Glomerular endothelial cell (primary cell): ENCODE results near the gene CCM2L. TPM values are rescaled to one million over a fixed set of nuclear protein-coding genes. Genes with fewer than 3 reads are reported as not detected.
A peak's percentile ranks its signal among the peaks of the same experiment; 100 is the strongest.

Experiments
- DNase-seq: peaks from one replicate; pipeline ENCODE4 v3.0.0-alpha.2; 2011; ENCODE audit warnings: low read depth, low spot score; ENCODE audit errors: extremely low read depth
- total RNA-seq: library from RNA; depleted of rRNA; stranded (reverse); fragments of >200 nt; gene quantifications from 2 replicates; pipeline ENCODE4 v1.2.3, GENCODE V29; 2015

CCM2L gene
- total RNA-seq, 1 donor from 2014 or later = 29.1 TPM

DNA sequence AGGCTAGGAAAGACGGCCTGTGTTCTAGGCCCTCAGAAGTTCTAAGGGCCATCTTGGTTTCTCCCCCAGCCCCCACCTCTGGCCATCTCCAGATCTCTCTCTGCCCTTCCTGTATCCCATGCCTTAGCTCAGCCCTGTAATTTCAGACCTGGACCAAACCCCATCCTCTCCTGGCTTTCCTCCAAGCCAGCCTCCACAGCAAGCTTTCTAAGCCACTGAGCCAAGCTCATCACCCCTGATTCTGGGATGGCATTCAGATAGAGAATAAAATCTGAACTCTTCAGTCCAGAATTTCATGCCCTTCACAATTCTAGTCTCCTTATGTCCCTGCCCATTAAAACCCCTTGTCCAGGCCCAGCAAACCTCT lies 18.9 kb upstream of the CCM2L start:
- DNase-seq = no peak

GRCh38 chr20:31992086-31992485 lies 18.2 kb upstream of the CCM2L start:
- DNase-seq = no peak

DNA sequence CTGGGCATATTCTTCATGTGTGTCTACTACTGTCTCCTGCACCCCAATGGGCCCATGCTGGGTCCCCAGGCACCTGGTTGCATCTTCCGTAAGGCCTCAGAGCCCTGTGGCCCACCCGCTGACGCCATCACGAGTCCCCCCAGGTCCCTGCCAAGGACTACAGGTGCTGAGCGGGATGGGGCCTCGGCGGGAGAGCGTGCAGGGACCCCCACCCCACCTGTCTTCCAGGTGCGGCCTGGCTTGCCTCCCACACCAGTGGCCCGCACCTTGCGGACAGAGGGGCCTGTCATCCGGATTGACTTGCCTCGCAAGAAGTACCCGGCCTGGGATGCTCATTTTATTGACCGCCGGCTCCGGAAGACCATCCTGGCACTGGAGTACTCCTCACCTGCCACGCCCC lies 13.2 kb upstream of the CCM2L start:
- DNase-seq = no peak

GRCh38 chr20:31998246-31998645 lies 12.0 kb upstream of the CCM2L start:
- no peak for DNase-seq

GRCh38 chr20:32003325-32003724 lies 6.9 kb upstream of the CCM2L start:
- no peak for DNase-seq

GRCh38 chr20:32004963-32005362 lies 5.3 kb upstream of the CCM2L start:
- DNase-seq = no peak

DNA sequence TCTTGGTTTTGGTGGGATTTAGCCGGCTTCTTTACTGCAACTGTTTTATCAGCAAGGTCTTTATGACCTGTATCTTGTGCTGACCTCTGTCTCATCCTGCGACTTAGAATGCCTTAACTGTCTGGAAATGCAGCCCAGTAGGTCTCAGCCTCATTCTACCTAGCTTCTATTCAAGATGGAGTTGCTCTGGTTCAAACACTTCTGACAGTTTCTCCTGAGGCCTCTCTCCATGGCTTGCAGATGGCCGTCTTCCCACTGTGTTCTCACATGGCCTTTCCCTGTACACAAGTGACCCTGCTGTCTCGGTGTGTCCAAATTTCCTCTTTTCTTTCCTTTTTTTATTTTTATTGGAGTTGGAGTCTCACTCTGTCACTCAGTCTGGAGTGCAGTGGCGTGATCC lies 4.2 kb upstream of the CCM2L start:
- no peak for DNase-seq

GRCh38 chr20:32006841-32007786 lies 3.1 kb upstream of the CCM2L start:
- no peak for DNase-seq

DNA sequence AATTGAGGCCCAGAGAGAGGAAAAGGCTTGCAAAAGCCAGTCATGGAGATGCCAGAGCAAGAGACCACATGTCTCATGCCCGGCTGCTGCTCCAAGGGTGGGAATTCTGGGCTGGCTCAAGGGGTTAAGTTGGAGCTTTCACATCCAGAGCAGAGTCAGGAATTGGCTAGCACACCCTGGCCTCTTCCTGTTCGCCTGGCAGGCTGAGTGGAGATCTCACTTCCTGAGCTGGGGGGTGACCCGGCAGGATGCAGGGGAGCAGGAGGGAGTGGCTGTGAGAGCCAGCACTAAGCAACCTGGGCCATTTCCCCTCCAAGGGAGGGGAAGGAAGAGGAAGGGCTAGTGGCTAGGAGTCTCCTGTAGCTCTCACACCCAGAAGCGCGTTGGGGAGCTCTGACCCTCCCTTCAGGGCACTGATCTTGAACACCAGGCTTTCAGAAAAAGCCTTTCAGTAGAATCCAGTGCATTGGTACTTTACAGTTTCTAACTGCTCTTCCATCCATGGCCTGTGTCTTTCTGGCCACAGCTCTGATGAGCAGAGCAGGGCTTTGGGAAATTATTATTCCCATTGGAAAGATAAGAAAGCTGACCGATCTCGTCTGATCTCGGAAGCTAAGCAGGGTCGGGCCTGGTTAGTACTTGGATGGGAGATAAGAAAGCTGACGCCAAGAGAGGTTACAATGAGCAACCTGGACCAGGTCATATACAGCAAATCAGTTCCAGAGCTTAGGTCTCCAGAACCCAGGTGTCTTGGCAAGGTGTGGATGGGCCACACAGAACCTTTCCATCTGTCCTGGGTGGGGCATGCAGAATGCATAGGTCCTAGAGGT lies 2.2 kb upstream of the CCM2L start:
- peak; percentile 29 for DNase-seq

- DNase-seq = no peak
Measured at GRCh38 chr20:32009564-32009963, 674 bp upstream of the CCM2L start.

DNA sequence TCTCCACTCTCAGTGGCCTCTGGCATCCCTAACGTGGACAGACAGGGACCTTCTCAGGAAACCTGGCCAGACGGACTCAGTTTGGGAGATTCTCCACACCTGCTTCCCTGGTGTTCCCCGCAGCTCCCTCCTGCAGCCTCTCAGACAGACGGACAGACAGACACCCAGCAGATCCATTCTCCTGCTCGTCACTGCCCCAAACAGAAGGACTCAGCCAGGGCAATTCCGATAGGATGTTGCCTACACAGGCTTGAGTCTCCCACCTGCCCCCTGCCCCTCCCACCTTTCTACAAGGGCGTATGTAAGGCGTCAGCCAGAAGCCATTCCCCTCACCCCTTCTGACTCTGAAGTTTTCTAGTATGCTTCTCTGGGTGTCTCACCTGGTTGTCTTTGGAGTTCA lies 428 bp downstream of the CCM2L start:
- DNase-seq = no peak

DNA sequence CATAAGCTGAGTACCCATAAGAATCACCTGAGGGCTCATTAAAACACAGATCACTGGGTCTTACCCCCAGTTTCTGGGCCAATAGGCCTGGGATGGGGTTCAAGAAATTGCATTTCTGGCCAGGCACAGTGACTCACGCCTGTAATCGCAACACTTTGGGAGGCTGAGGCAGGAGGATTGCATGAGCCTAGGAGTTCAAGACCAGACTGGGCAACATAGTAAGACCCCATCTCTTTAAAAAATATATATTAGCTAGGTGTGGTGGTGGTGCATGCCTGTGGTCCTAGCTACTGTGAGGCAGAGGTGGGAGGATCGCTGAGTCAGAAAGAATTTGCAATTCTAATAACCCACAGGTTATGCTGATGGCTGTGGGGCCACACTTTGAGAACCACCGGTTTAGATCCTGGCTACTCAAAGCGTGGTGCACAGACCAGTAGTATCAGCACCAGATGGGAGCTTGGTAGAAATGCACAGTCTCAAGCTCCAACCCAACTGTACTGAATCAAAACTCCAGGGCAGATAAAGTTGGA lies 2.0 kb downstream of the CCM2L start:
- no peak for DNase-seq

GRCh38 chr20:32013326-32013725 lies 3.1 kb downstream of the CCM2L start:
- DNase-seq = no peak

- DNase-seq = no peak
Measured at GRCh38 chr20:32017711-32018251, 7.5 kb downstream of the CCM2L start.

DNA sequence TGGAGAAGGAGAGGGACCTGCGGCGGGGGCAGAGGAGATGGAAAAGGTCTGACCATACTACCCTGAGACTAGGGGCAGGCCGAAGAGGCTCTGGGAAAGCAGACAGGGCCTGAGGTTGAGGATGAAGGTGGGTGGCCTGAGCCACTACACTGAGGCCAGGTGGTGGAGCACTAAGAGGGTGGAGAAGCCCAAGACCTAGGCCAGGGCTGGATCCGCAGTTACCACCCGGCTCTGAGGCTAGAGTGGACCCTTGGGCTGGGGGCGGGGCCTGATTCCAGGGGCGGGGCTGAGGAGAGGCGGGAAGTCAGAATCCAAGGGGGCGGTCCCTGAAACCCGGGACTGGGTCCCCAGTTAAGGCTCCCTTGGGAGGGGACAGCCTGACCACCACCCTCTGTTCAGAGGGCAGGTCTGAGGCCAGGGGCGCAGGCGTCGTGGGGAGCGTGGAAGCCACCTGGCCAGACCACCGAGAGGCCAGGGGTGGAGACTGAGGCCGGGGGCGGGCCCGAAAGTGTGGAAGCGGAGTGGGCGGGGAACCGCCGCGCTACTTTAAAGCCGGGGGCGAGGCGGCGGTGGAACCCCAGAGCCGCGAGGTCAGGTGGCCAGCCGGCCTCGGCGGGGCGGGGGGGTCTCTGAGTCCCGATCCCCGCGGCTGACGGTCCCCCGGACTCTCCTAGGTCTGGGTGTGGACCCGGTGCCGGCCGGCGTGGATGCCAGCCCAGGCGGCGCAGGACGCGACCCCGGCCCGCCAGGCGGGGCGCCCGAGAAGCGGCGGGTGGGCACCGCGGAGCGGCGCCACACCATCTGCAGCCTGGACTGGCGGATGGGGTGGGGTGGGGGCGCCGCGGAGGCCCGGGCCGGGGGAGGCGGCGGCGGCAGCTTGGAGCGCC lies 8.3 kb downstream of the CCM2L start:
- no peak for DNase-seq

- no peak for DNase-seq
Measured at GRCh38 chr20:32019156-32019510, 8.9 kb downstream of the CCM2L start.

GRCh38 chr20:32019563-32020463 lies 9.6 kb downstream of the CCM2L start:
- no peak for DNase-seq

DNA sequence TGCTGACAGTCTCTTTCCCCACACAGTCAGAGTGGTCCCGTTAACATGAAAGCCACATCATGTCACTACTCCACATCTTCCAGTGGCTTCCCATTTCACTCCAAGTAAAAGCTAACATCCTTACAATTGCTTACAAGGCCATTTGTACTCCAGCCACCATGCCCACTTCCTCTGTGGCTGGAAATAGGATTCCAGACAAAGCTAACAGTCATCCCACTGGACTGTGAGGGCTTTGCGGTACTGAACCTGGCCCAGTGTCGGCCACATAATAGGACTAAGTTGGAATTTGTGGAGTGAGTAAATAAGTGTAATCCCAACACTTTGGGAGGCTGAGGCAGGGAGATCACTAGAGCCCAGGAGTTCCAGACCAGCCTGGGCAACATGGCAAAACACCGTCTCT lies 10.9 kb downstream of the CCM2L start:
- no peak for DNase-seq

GRCh38 chr20:32024683-32025295 lies 14.6 kb downstream of the CCM2L start:
- no peak for DNase-seq
